Mesendoderm (in vitro differentiated cells): ENCODE results near the gene NUDT3.
A peak's percentile ranks its signal among the peaks of the same experiment; 100 is the strongest.
"Not testable (repeated sequence)": the region's sequence is repeated elsewhere in the genome, so short reads cannot be mapped to it uniquely, and the experiment has no call there.

Source experiments
- DNase-seq: peaks from one replicate; pipeline ENCODE4 v3.0.0; 2013
- H2AK5ac ChIP-seq: 2 replicates; pipeline ENCODE4 v1.6.1; 2013; ENCODE audit warnings: low read length, inconsistent platforms
- H2BK120ac ChIP-seq: 2 replicates; pipeline ENCODE4 v1.6.1; 2013; ENCODE audit warnings: low read depth, mild to moderate bottlenecking, low read length, moderate library complexity, mixed read lengths
- H2BK15ac ChIP-seq: replicated peaks from 2 replicates; pipeline ENCODE4 v1.6.1; 2013; ENCODE audit warnings: low read depth, mild to moderate bottlenecking, moderate library complexity
- H2BK5ac ChIP-seq: 2 replicates; pipeline ENCODE4 v1.6.1; 2013; ENCODE audit warnings: low read length, inconsistent platforms
- H3K18ac ChIP-seq: 2 replicates; pipeline ENCODE4 v1.6.1; 2013; ENCODE audit warnings: mild to moderate bottlenecking, low read length, mixed read lengths
- H3K23ac ChIP-seq: one replicate; pipeline ENCODE4 v1.6.1; 2013; ENCODE audit warnings: low read length
- H3K27ac ChIP-seq: 2 replicates; pipeline ENCODE4 v1.5.1; 2013; ENCODE audit warnings: low read depth, mild to moderate bottlenecking, inconsistent platforms, low read length, moderate library complexity
- H3K27me3 ChIP-seq: 2 replicates; pipeline ENCODE4 v1.6.1; 2013; ENCODE audit warnings: low read length, control low read depth, mild to moderate bottlenecking, inconsistent platforms; ENCODE audit not compliant: insufficient read depth, poor library complexity
- H3K36me3 ChIP-seq: 2 replicates; pipeline ENCODE4 v1.6.1; 2013; ENCODE audit warnings: low read length, inconsistent platforms; ENCODE audit not compliant: control insufficient read depth, insufficient read depth
- H3K4ac ChIP-seq: one replicate; pipeline ENCODE4 v1.6.1; 2013; ENCODE audit warnings: low read depth, mild to moderate bottlenecking, low read length, moderate library complexity
- H3K4me1 ChIP-seq: 2 replicates; pipeline ENCODE4 v1.6.1; 2013; ENCODE audit warnings: low read depth, low read length, inconsistent platforms; ENCODE audit not compliant: control insufficient read depth
- H3K4me2 ChIP-seq: 2 replicates; pipeline ENCODE4 v1.6.1; 2013; ENCODE audit warnings: low read length
- H3K4me3 ChIP-seq: 2 replicates; pipeline ENCODE4 v1.5.1; 2013; ENCODE audit warnings: mild to moderate bottlenecking, low read length
- H3K56ac ChIP-seq: one replicate; pipeline ENCODE4 v1.6.1; 2013; ENCODE audit warnings: low read length
- H3K79me1 ChIP-seq: 2 replicates; pipeline ENCODE4 v1.6.1; 2013; ENCODE audit warnings: low read length, inconsistent platforms
- H3K79me2 ChIP-seq: 2 replicates; pipeline ENCODE4 v1.6.1; 2013; ENCODE audit warnings: mild to moderate bottlenecking, low read length; ENCODE audit not compliant: control insufficient read depth, insufficient read depth
- H3K9ac ChIP-seq: 2 replicates; pipeline ENCODE4 v1.6.1; 2013; ENCODE audit warnings: low read length, inconsistent platforms
- H4K5ac ChIP-seq: one replicate; pipeline ENCODE4 v1.6.1; 2013; ENCODE audit warnings: low read length
- H4K8ac ChIP-seq: one replicate; pipeline ENCODE4 v1.6.1; 2013; ENCODE audit warnings: low read depth, mild to moderate bottlenecking, control low read depth, low read length, moderate library complexity
- WGBS: extraction: QIAGEN DNeasy Blood & Tissue Kit; methylation state at CpG from one replicate; pipeline ENCODE4 v1.1.7; 2013; ENCODE audit warnings: low lambda C conversion rate, missing lambda C conversion rate; ENCODE audit not compliant: insufficient coverage; ENCODE audit errors: extremely low coverage; 5-methylcytosine and 5-hydroxymethylcytosine counted together

Gene NUDT3

GRCh38 chr6:34245761-34246140 lies 146.7 kb downstream of the NUDT3 start:
- H3K23ac ChIP-seq, DNase-seq, H3K18ac ChIP-seq, H3K4me2 ChIP-seq, H3K9ac ChIP-seq, H4K5ac ChIP-seq, H2BK120ac ChIP-seq, H4K8ac ChIP-seq, H2BK15ac ChIP-seq, H3K27me3 ChIP-seq, H3K4me3 ChIP-seq, H3K4ac ChIP-seq, H2AK5ac ChIP-seq, H3K27ac ChIP-seq, H2BK5ac ChIP-seq, H3K4me1 ChIP-seq, H3K56ac ChIP-seq: not testable (repeated sequence)
- Histone ChIP-seq H3K79me2 (peaks cover 17% of the 10 kb centered on the region), H3K36me3 (peaks cover 27% of the 10 kb centered on the region), H3K79me1 (peaks cover 15% of the 10 kb centered on the region)
- no CpG with 5 or more reads among the region's 7 CpGs for WGBS

GRCh38 chr6:34245032-34245760 lies 147.3 kb downstream of the NUDT3 start:
- Histone ChIP-seq H3K36me3 (peaks cover 30% of the 10 kb centered on the region), H3K79me2 (peaks cover 22% of the 10 kb centered on the region), H3K79me1 (peaks cover 18% of the 10 kb centered on the region)
- not testable (repeated sequence) for H2BK5ac ChIP-seq, H3K4me3 ChIP-seq, H3K23ac ChIP-seq, H3K4me2 ChIP-seq, H4K5ac ChIP-seq, H3K56ac ChIP-seq, H3K4ac ChIP-seq, H2BK15ac ChIP-seq, H3K9ac ChIP-seq, DNase-seq, H3K4me1 ChIP-seq, H3K18ac ChIP-seq, H3K27me3 ChIP-seq, H2AK5ac ChIP-seq, H4K8ac ChIP-seq, H3K27ac ChIP-seq, H2BK120ac ChIP-seq
- no CpG with 5 or more reads among the region's 13 CpGs for WGBS

GRCh38 chr6:34243901-34244884 lies 148.3 kb downstream of the NUDT3 start:
- Histone ChIP-seq H3K23ac (no peak overlapping the region), H3K4me3 (no peak overlapping the region), H3K79me1 (peaks cover 19% of the 10 kb centered on the region), H3K9ac (no peak overlapping the region), H3K27me3 (no peaks in the 10 kb centered on the region), H2BK120ac (no peak overlapping the region), H3K4ac (no peak overlapping the region), H4K8ac (no peak overlapping the region), H3K27ac (peak overlapping the region; percentile 45), H2BK5ac (no peak overlapping the region), H3K56ac (peak overlapping the region; percentile 7), H3K4me1 (peaks cover 10% of the 10 kb centered on the region), H2BK15ac (no peak overlapping the region), H2AK5ac (no peak overlapping the region), H3K4me2 (no peak overlapping the region), H4K5ac (no peak overlapping the region), H3K79me2 (peaks cover 32% of the 10 kb centered on the region), H3K18ac (no peak overlapping the region), H3K36me3 (peaks cover 30% of the 10 kb centered on the region)
- peak; percentile 86 for DNase-seq
- no CpG with 5 or more reads among the region's 19 CpGs for WGBS

- H3K56ac ChIP-seq, result no peak overlapping the region
- no peak overlapping the region for H4K8ac ChIP-seq
- H3K4ac ChIP-seq, result no peak overlapping the region
- H3K4me1 ChIP-seq, result peaks cover 9% of the 10 kb centered on the region
- H3K23ac ChIP-seq, result no peak overlapping the region
- H3K18ac ChIP-seq, result no peak overlapping the region
- H3K4me3 ChIP-seq, result no peak overlapping the region
- no peak overlapping the region for H2BK120ac ChIP-seq
- H4K5ac ChIP-seq, result no peak overlapping the region
- H3K9ac ChIP-seq, result no peak overlapping the region
- no peak overlapping the region for H3K4me2 ChIP-seq
- no CpG with 5 or more reads among the region's 5 CpGs for WGBS
- H2BK15ac ChIP-seq, result no peak overlapping the region
- H3K36me3 ChIP-seq, result peaks cover 30% of the 10 kb centered on the region
- H2BK5ac ChIP-seq, result no peak overlapping the region
- H3K79me1 ChIP-seq, result peaks cover 19% of the 10 kb centered on the region
- H2AK5ac ChIP-seq, result no peak overlapping the region
- H3K27ac ChIP-seq, result no peak overlapping the region
- H3K27me3 ChIP-seq, result no peaks in the 10 kb centered on the region
- peaks cover 42% of the 10 kb centered on the region for H3K79me2 ChIP-seq
- DNase-seq, result no peak
These were observed 149.2 kb downstream of the NUDT3 start for GRCh38 chr6:34243131-34243771.

GRCh38 chr6:34242252-34243130 lies 150.0 kb downstream of the NUDT3 start:
- peaks cover 8% of the 10 kb centered on the region for H3K4me1 ChIP-seq
- no peak for DNase-seq

More at GRCh38 chr6:34242252-34243130, 150.0 kb downstream of the NUDT3 start:
- peaks cover 49% of the 10 kb centered on the region for H3K79me2 ChIP-seq
- H2BK5ac ChIP-seq, result no peak overlapping the region
- H3K36me3 ChIP-seq, result peaks cover 30% of the 10 kb centered on the region
- H4K8ac ChIP-seq, result no peak overlapping the region
- H2AK5ac ChIP-seq, result no peak overlapping the region
- WGBS, result no CpG with 5 or more reads among the region's 7 CpGs
- H3K56ac ChIP-seq, result no peak overlapping the region
- no peak overlapping the region for H4K5ac ChIP-seq
- no peaks in the 10 kb centered on the region for H3K27me3 ChIP-seq
- no peak overlapping the region for H3K27ac ChIP-seq
- H3K23ac ChIP-seq, result no peak overlapping the region
- no peak overlapping the region for H3K18ac ChIP-seq
- H3K79me1 ChIP-seq, result peaks cover 19% of the 10 kb centered on the region
- H3K4ac ChIP-seq, result no peak overlapping the region
- no peak overlapping the region for H2BK15ac ChIP-seq
- no peak overlapping the region for H2BK120ac ChIP-seq
- H3K9ac ChIP-seq, result no peak overlapping the region
- H3K4me2 ChIP-seq, result no peak overlapping the region
- no peak overlapping the region for H3K4me3 ChIP-seq
